PFSK-1 (cell line): ENCODE measurements around the gene CDH3.

Source experiments
- FOXP2 ChIP-seq: optimal IDR thresholded peaks from 2 replicates; pipeline ENCODE3; 2011; ENCODE audit warnings: borderline replicate concordance, control low read depth, inconsistent platforms; ENCODE audit not compliant: insufficient read depth; ENCODE audit errors: extremely low read length, extremely low read depth
- POLR2AphosphoS5 ChIP-seq: IDR thresholded peaks from 2 replicates; pipeline ENCODE4 v1.6.1; 2012; ENCODE audit warnings: low read depth, mild to moderate bottlenecking, control low read depth, low read length, moderate library complexity
- REST ChIP-seq, 2 experiments: IDR thresholded peaks; 2 replicates each; pipeline versions ENCODE4 v1.6.1 to v1.8.0; 2011 to 2012; ENCODE audit warnings: low read depth in 2 of 2, low read length in 2 of 2, control low read depth in 1 of 2, inconsistent platforms in 1 of 2, mild to moderate bottlenecking in 1 of 2, moderate library complexity in 1 of 2; ENCODE audit not compliant: insufficient read depth in 1 of 2
- SIN3A ChIP-seq: IDR thresholded peaks from 2 replicates; pipeline ENCODE4 v1.6.1; 2012; ENCODE audit warnings: mild to moderate bottlenecking, low read length, moderate library complexity, borderline replicate concordance; ENCODE audit not compliant: insufficient read depth
- TAF1 ChIP-seq: IDR thresholded peaks from 2 replicates; pipeline ENCODE4 v1.6.1; 2012; ENCODE audit warnings: low read length, control low read depth, borderline replicate concordance; ENCODE audit not compliant: insufficient read depth

Gene CDH3

DNA sequence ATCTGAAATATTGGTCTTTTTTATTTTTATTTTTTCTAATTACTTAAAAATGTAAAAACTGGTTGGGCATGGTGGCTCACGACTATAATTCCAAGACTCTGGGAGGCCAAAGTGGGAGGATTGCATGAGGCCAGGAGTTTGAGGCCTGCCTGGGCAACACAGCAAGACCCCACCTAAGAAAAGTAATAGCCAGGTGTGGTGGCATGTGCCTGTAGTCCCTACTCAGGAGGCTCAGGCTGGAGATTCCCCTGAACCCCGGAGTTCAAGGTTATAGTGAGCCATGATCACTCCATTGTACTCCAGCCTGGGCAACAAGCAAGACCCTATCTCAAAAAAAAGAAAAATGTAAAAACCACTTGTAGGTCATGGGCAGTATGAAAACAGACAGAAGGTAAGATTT is 36.8 kb upstream of the CDH3 start:
- TF ChIP-seq TAF1 (no peak), FOXP2 (no peak)

DNA sequence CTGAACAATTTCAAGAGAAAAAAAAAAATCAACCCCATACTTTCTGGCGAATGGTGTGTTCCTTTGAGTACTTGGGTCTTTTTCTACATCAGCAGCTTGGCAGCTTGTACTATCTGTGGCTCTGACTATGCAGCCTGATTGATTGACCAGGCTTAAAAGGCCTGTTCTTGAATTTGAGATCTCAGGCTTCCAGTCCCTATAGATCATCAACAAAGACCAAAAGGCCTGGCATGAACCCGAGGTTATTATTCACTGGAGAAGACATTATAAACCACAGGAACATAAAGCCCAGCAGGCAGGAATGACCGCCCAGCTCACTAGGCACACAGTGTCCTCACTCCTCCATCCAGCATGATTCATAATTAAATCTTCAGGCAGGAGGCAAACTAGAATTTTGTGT is 32.1 kb upstream of the CDH3 start:
- TF ChIP-seq SIN3A (no peak), FOXP2 (no peak), TAF1 (no peak), POLR2AphosphoS5 (no peak), REST (IDR thresholded peaks at IDR 0.05; ENCODE audit: insufficient read depth in 1 of 2, low read depth in 2 of 2, low read length in 2 of 2) (no peak)

- TF ChIP-seq POLR2AphosphoS5 (no peak), REST (IDR thresholded peaks at IDR 0.05; ENCODE audit: insufficient read depth in 1 of 2, low read depth in 2 of 2, low read length in 2 of 2) (no peak), SIN3A (no peak), FOXP2 (no peak), TAF1 (no peak)
These were observed 27.4 kb upstream of the CDH3 start for GRCh38 chr16:68617734-68618133.

DNA sequence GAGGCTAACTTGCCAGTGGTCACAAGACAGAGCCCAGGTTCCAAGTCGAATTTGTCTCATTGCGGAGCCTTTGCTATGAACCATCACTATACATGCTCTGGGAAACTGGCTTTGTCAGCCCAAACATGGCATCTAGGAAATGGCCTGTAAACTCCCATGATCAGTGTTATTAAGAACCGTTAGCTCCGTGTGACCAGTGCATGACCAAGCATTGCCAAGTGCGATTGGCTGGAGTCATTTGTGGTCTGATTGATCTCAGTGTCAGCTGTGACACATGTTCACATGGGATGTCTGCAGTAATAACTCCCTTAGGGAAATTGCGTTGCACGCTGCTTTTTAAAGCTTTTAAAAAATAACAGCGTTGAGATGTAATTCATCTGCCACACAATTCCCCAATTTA is 18.6 kb upstream of the CDH3 start:
- TF ChIP-seq REST (IDR thresholded peaks at IDR 0.05; ENCODE audit: insufficient read depth in 1 of 2, low read depth in 2 of 2, low read length in 2 of 2): no peak
- no peak for TF ChIP-seq SIN3A
- no peak for TF ChIP-seq TAF1
- no peak for TF ChIP-seq FOXP2
- TF ChIP-seq POLR2AphosphoS5: no peak

- TF ChIP-seq REST (IDR thresholded peaks at IDR 0.05; ENCODE audit: insufficient read depth in 1 of 2, low read depth in 2 of 2, low read length in 2 of 2) (no peak), SIN3A (no peak), TAF1 (no peak), FOXP2 (no peak), POLR2AphosphoS5 (no peak)
These were observed 17.1 kb upstream of the CDH3 start for GRCh38 chr16:68627951-68628425.

DNA sequence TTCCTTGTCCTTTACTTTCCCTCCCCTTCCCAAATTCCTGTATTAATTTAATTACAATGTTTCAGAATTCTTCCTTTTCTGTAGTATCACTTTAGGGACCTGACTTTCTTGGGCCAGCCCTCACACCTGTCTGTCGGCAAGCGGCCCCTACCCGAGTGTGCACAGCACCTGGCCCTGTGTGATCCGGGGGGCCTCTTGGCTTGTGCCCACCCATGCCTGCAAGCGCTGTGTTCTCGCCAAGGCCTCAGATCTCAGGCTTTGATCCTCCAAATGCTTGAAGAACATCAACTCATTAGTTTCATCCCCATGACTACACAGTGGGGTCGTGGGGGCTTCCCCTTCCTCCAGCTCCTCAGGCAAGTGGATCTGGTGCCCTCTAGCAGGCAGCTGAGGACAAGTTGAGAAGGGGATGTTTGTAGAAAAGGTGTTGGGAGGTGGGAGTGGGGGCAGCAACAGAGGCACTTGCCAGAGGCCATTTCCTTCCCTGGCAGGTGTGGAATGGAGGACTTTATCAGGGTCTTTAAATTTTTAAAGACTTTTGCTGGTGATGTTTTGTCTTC is 15.7 kb upstream of the CDH3 start:
- no peak for TF ChIP-seq SIN3A
- no peak for TF ChIP-seq FOXP2
- no peak for TF ChIP-seq TAF1
- no peak for TF ChIP-seq POLR2AphosphoS5
- TF ChIP-seq REST (IDR thresholded peaks at IDR 0.05; ENCODE audit: insufficient read depth in 1 of 2, low read depth in 2 of 2, low read length in 2 of 2): no peak
